H9 (cell line): ENCODE results near the gene ZDHHC12. TPM values are rescaled to one million over a fixed set of nuclear protein-coding genes. Genes with fewer than 3 reads are reported as not detected.
A peak's percentile ranks its signal among the peaks of the same experiment; 100 is the strongest.

Experiments used
- DNase-seq: peaks from one replicate; pipeline ENCODE4 v3.0.0-alpha.2; 2017
- H2AFZ ChIP-seq: one replicate; pipeline ENCODE4 v1.6.1; 2013; ENCODE audit warnings: mild to moderate bottlenecking, low read length, control low read depth, moderate library complexity
- H2AK5ac ChIP-seq: 2 replicates; pipeline ENCODE4 v1.6.1; 2013; ENCODE audit warnings: low read length, control low read depth, mixed read lengths; ENCODE audit not compliant: insufficient read length
- H2BK120ac ChIP-seq: one replicate; pipeline ENCODE4 v1.6.1; 2013; ENCODE audit warnings: low read depth, mild to moderate bottlenecking, low read length, control low read depth, inconsistent platforms; ENCODE audit not compliant: poor library complexity, severe bottlenecking
- H2BK12ac ChIP-seq: 2 replicates; pipeline ENCODE4 v1.6.1; 2013; ENCODE audit warnings: low read length, control low read depth, mixed read lengths, low read depth; ENCODE audit not compliant: insufficient read length
- H2BK15ac ChIP-seq: 2 replicates; pipeline ENCODE4 v1.6.1; 2013; ENCODE audit warnings: low read depth, low read length, control low read depth
- H2BK20ac ChIP-seq: one replicate; pipeline ENCODE4 v1.6.1; 2013; ENCODE audit warnings: low read depth, mild to moderate bottlenecking, low read length, control low read depth, inconsistent platforms; ENCODE audit not compliant: poor library complexity, severe bottlenecking
- H2BK5ac ChIP-seq: 2 replicates; pipeline ENCODE4 v1.6.1; 2013; ENCODE audit warnings: low read length, control low read depth, mixed read lengths; ENCODE audit not compliant: insufficient read length
- H3K14ac ChIP-seq: 2 replicates; pipeline ENCODE4 v1.6.1; 2013; ENCODE audit warnings: low read length, control low read depth; ENCODE audit not compliant: insufficient read depth
- H3K18ac ChIP-seq: 2 replicates; pipeline ENCODE4 v1.6.1; 2013; ENCODE audit warnings: low read depth, mild to moderate bottlenecking, mixed read lengths, low read length, control low read depth; ENCODE audit not compliant: insufficient read length
- H3K23ac ChIP-seq: 2 replicates; pipeline ENCODE4 v1.6.1; 2013; ENCODE audit warnings: low read length, control low read depth, mixed read lengths, low read depth; ENCODE audit not compliant: insufficient read length
- H3K23me2 ChIP-seq: 2 replicates; pipeline ENCODE4 v1.6.1; 2013; ENCODE audit warnings: low read depth, mild to moderate bottlenecking, mixed read lengths, low read length, control low read depth; ENCODE audit not compliant: insufficient read length, poor library complexity, severe bottlenecking
- H3K27ac ChIP-seq: 2 replicates; pipeline ENCODE4 v1.5.1; 2013; ENCODE audit warnings: low read length, control low read depth, mixed read lengths, low read depth; ENCODE audit not compliant: insufficient read length
- H3K27me3 ChIP-seq: 2 replicates; pipeline ENCODE4 v1.6.1; 2013; ENCODE audit warnings: low read length, control low read depth, inconsistent platforms; ENCODE audit not compliant: insufficient read depth
- H3K4ac ChIP-seq: 2 replicates; pipeline ENCODE4 v1.6.1; 2013; ENCODE audit warnings: low read depth, mild to moderate bottlenecking, control low read depth, inconsistent platforms, low read length, moderate library complexity
- H3K4me1 ChIP-seq: 2 replicates; pipeline ENCODE4 v1.6.1; 2013; ENCODE audit warnings: low read length, control low read depth, inconsistent platforms; ENCODE audit not compliant: insufficient read depth
- H3K4me2 ChIP-seq: 2 replicates; pipeline ENCODE4 v1.6.1; 2013; ENCODE audit warnings: low read length, control low read depth, mixed read lengths; ENCODE audit not compliant: insufficient read length, insufficient read depth
- H3K56ac ChIP-seq: 2 replicates; pipeline ENCODE4 v1.6.1; 2013; ENCODE audit warnings: low read depth, mild to moderate bottlenecking, mixed read lengths, low read length, control low read depth; ENCODE audit not compliant: insufficient read length
- H3K79me1 ChIP-seq: 2 replicates; pipeline ENCODE4 v1.6.1; 2013; ENCODE audit warnings: low read depth, mild to moderate bottlenecking, moderate library complexity, low read length, control low read depth, inconsistent platforms; ENCODE audit not compliant: insufficient read depth, poor library complexity, severe bottlenecking
- H3K79me2 ChIP-seq: 2 replicates; pipeline ENCODE4 v1.6.1; 2013; ENCODE audit warnings: low read length, control low read depth, inconsistent platforms; ENCODE audit not compliant: insufficient read depth
- H3K9ac ChIP-seq: 2 replicates; pipeline ENCODE4 v1.6.1; 2013; ENCODE audit warnings: low read length, control low read depth, mixed read lengths; ENCODE audit not compliant: insufficient read length; ENCODE audit errors: extremely low read depth
- H3K9me3 ChIP-seq: one replicate; pipeline ENCODE4 v1.6.1; 2013; ENCODE audit warnings: low read depth, low read length, inconsistent platforms; ENCODE audit not compliant: control insufficient read depth
- H3T11ph ChIP-seq: one replicate; pipeline ENCODE4 v1.6.1; 2013; ENCODE audit warnings: mild to moderate bottlenecking, low read length, control low read depth, inconsistent platforms
- H4K20me1 ChIP-seq: one replicate; pipeline ENCODE4 v1.6.1; 2013; ENCODE audit not compliant: control insufficient read depth, insufficient read length, insufficient read depth
- H4K5ac ChIP-seq: 2 replicates; pipeline ENCODE4 v1.6.1; 2013; ENCODE audit warnings: low read depth, mild to moderate bottlenecking, mixed read lengths, low read length, control low read depth; ENCODE audit not compliant: insufficient read length
- H4K8ac ChIP-seq: replicated peaks from 2 replicates; pipeline ENCODE4 v1.6.1; 2013; ENCODE audit warnings: low read length, control low read depth, mixed read lengths, low read depth; ENCODE audit not compliant: insufficient read length
- H4K91ac ChIP-seq: 2 replicates; pipeline ENCODE4 v1.6.1; 2013; ENCODE audit warnings: low read depth, mild to moderate bottlenecking, moderate library complexity, mixed read lengths, low read length, control low read depth; ENCODE audit not compliant: insufficient read length
- H3K27ac Mint-ChIP-seq, 3 experiments: 2 replicates in 2 of 3; 3 replicates in 1 of 3; pipeline ENCODE4 v1.8.0; 2020 to 2021; ENCODE audit warnings: mixed read lengths in 3 of 3, mild to moderate bottlenecking in 1 of 3, moderate library complexity in 1 of 3
- H3K27me3 Mint-ChIP-seq: 2 replicates; pipeline ENCODE4 v1.8.0; 2021; ENCODE audit warnings: low read depth, mild to moderate bottlenecking, moderate library complexity, mixed read lengths
- H3K36me3 Mint-ChIP-seq, 3 experiments: 2 replicates in 2 of 3; 3 replicates in 1 of 3; pipeline ENCODE4 v1.8.0; 2020 to 2021; ENCODE audit warnings: low read depth in 3 of 3, mixed read lengths in 3 of 3; ENCODE audit not compliant: insufficient read depth in 1 of 3
- H3K4me1 Mint-ChIP-seq, 2 experiments: 2 replicates each; pipeline ENCODE4 v1.8.0; 2020; ENCODE audit warnings: mixed read lengths in 2 of 2
- H3K4me3 Mint-ChIP-seq, 2 experiments: 2 replicates in 1 of 2; 3 replicates in 1 of 2; pipeline ENCODE4 v1.8.0; 2020 to 2021; ENCODE audit warnings: mild to moderate bottlenecking in 2 of 2, mixed read lengths in 2 of 2, moderate library complexity in 1 of 2
- H3K9me3 Mint-ChIP-seq, 2 experiments: 2 replicates in 1 of 2; 3 replicates in 1 of 2; pipeline ENCODE4 v1.8.0; 2020; ENCODE audit warnings: mild to moderate bottlenecking in 2 of 2, mixed read lengths in 2 of 2, moderate library complexity in 1 of 2
- WGBS: extraction: QIAGEN DNeasy Blood & Tissue Kit; methylation state at CpG from one replicate; pipeline ENCODE4 v1.1.7; 2013; ENCODE audit warnings: missing lambda C conversion rate, low lambda C conversion rate, mixed read lengths; ENCODE audit not compliant: insufficient read length; ENCODE audit errors: extremely low coverage; 5-methylcytosine and 5-hydroxymethylcytosine counted together
- total RNA-seq: library from RNA; stranded (reverse); gene quantifications from 2 replicates; pipeline ENCODE4 v1.2.1, GENCODE V29; 2021
- TF ChIP-seq, protein P1 (sequence below): fragments of 200-600 bp; sonication (generic); conservative IDR thresholded peaks from 3 replicates; pipeline ENCODE4 v1.8.0; 2021; ENCODE audit warnings: antibody characterized with exemption, mild to moderate bottlenecking

ZDHHC12 gene
- total RNA-seq, 1 experiment from 2014 or later = 42.8 TPM

DNA sequence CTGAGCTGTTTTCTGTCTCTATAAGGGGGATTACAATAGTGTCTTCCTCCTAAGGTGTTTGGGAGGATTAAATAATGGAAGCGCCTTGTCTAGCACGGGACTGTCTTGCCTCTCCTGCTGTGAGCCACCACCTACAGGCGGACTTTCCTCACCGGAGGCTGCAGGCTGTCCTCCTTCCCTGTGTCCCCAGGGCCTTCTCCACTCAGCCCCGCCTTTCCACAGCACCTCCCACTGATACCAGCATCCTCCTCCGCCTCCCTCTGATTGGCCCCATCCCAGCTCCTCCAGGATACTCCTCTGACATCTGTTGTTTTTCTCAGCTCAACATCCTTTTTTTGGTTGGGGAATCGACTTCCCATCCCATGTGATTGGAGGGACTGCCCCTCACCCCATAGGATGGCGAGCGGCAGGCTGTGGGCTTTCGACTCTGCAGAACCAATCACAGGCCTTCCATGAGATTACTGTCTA, 851 bp upstream of the ZDHHC12 start:
- Mint-ChIP-seq H3K27ac (peak overlapping the region; percentile 75 to 92 (median 90)), H3K36me3 (peaks cover 2 to 27% (median 20%) of the 10 kb centered on the region in 3 experiments; a peak in 5 of 7 replicates), H3K27me3 (no peaks in the 10 kb centered on the region; the same call in none of the 2 replicates), H3K4me1 (peaks cover 22 to 27% of the 10 kb centered on the region in 2 experiments), H3K4me3 (peak overlapping the region; percentile 80 to 92), H3K9me3 (no peaks in the 10 kb centered on the region; a peak in 2 of 5 replicates)
- Histone ChIP-seq H3K27ac (peak overlapping the region; percentile 88), H2BK20ac (no peak overlapping the region), H2BK120ac (no peak overlapping the region), H3K9me3 (no peaks in the 10 kb centered on the region), H3K9ac (no peak overlapping the region), H3K18ac (no peak overlapping the region), H2BK15ac (no peak overlapping the region), H4K20me1 (no peaks in the 10 kb centered on the region), H3K79me1 (no peaks in the 10 kb centered on the region), H2BK12ac (no peak overlapping the region), H2AFZ (no peak overlapping the region), H2BK5ac (no peak overlapping the region), H3K27me3 (no peaks in the 10 kb centered on the region), H3K4me1 (no peaks in the 10 kb centered on the region; the same call in 1 of the 2 replicates), H4K91ac (no peak overlapping the region), H4K8ac (no peak overlapping the region), H3K23me2 (peaks cover 4% of the 10 kb centered on the region), H3K14ac (no peak overlapping the region; the same call in 1 of the 2 replicates), H3K4ac (no peak overlapping the region), H3K79me2 (no peaks in the 10 kb centered on the region), H2AK5ac (no peak overlapping the region), H4K5ac (no peak overlapping the region), H3K4me2 (peak overlapping the region; percentile 18), H3K56ac (no peak overlapping the region), H3T11ph (no peak overlapping the region), H3K23ac (no peak overlapping the region)
- TF ChIP-seq, protein P1, sequence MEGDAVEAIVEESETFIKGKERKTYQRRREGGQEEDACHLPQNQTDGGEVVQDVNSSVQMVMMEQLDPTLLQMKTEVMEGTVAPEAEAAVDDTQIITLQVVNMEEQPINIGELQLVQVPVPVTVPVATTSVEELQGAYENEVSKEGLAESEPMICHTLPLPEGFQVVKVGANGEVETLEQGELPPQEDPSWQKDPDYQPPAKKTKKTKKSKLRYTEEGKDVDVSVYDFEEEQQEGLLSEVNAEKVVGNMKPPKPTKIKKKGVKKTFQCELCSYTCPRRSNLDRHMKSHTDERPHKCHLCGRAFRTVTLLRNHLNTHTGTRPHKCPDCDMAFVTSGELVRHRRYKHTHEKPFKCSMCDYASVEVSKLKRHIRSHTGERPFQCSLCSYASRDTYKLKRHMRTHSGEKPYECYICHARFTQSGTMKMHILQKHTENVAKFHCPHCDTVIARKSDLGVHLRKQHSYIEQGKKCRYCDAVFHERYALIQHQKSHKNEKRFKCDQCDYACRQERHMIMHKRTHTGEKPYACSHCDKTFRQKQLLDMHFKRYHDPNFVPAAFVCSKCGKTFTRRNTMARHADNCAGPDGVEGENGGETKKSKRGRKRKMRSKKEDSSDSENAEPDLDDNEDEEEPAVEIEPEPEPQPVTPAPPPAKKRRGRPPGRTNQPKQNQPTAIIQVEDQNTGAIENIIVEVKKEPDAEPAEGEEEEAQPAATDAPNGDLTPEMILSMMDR = no peak
- peak; percentile 97 for DNase-seq
- WGBS = no CpG with 5 or more reads among the region's 10 CpGs
